ENCODE measurements around the gene ST6GALNAC3.
"Not testable (repeated sequence)": the region's sequence is repeated elsewhere in the genome, so short reads cannot be mapped to it uniquely, and the experiment has no call there.

Gene ST6GALNAC3

GRCh38 chr1:76075188-76075489 lies 593 bp downstream of the ST6GALNAC3 start:
- DNase-seq (ENCODE audit: low spot score), result no peak

- no peak for DNase-seq (ENCODE audit: low spot score)
These were observed 1.3 kb downstream of the ST6GALNAC3 start for GRCh38 chr1:76075877-76076276.

GRCh38 chr1:76079475-76080227 lies 5.1 kb downstream of the ST6GALNAC3 start:
- DNase-seq (ENCODE audit: low spot score), result no peak

- DNase-seq (ENCODE audit: low spot score), result no peak
These were observed 6.1 kb downstream of the ST6GALNAC3 start for GRCh38 chr1:76080552-76081079.

GRCh38 chr1:76082062-76082461 lies 7.5 kb downstream of the ST6GALNAC3 start:
- DNase-seq (ENCODE audit: low spot score), result no peak

- no peak for DNase-seq (ENCODE audit: low spot score)
These were observed 8.6 kb downstream of the ST6GALNAC3 start for GRCh38 chr1:76083189-76083588.

GRCh38 chr1:76084029-76084627 lies 9.6 kb downstream of the ST6GALNAC3 start:
- DNase-seq (ENCODE audit: low spot score), result no peak

GRCh38 chr1:76084685-76085084 lies 10.1 kb downstream of the ST6GALNAC3 start:
- no peak for DNase-seq (ENCODE audit: low spot score)

- no peak for DNase-seq (ENCODE audit: low spot score)
These were observed 11.6 kb downstream of the ST6GALNAC3 start for GRCh38 chr1:76086109-76086508.

GRCh38 chr1:76086597-76086996 lies 12.1 kb downstream of the ST6GALNAC3 start:
- no peak for DNase-seq (ENCODE audit: low spot score)

- DNase-seq (ENCODE audit: low spot score), result no peak
These were observed 16.0 kb downstream of the ST6GALNAC3 start for GRCh38 chr1:76090283-76091203.

- no peak for DNase-seq (ENCODE audit: low spot score)
These were observed 18.3 kb downstream of the ST6GALNAC3 start for GRCh38 chr1:76092812-76093211.

GRCh38 chr1:76093522-76094312 lies 19.2 kb downstream of the ST6GALNAC3 start:
- no peak for DNase-seq (ENCODE audit: low spot score)

GRCh38 chr1:76095802-76096201 lies 21.3 kb downstream of the ST6GALNAC3 start:
- DNase-seq (ENCODE audit: low spot score), result no peak

GRCh38 chr1:76097064-76097463 lies 22.5 kb downstream of the ST6GALNAC3 start:
- DNase-seq (ENCODE audit: low spot score), result not testable (repeated sequence)

- DNase-seq (ENCODE audit: low spot score), result no peak
These were observed 24.3 kb downstream of the ST6GALNAC3 start for GRCh38 chr1:76098845-76099244.

- DNase-seq (ENCODE audit: low spot score), result no peak
These were observed 27.0 kb downstream of the ST6GALNAC3 start for GRCh38 chr1:76101548-76101947.

GRCh38 chr1:76102046-76102445 lies 27.5 kb downstream of the ST6GALNAC3 start:
- DNase-seq (ENCODE audit: low spot score), result no peak

- DNase-seq (ENCODE audit: low spot score), result no peak
These were observed 28.5 kb downstream of the ST6GALNAC3 start for GRCh38 chr1:76103034-76103433.

GRCh38 chr1:76105372-76105771 lies 30.8 kb downstream of the ST6GALNAC3 start:
- DNase-seq (ENCODE audit: low spot score), result no peak

GRCh38 chr1:76106251-76106650 lies 31.7 kb downstream of the ST6GALNAC3 start:
- no peak for DNase-seq (ENCODE audit: low spot score)

GRCh38 chr1:76106719-76107235 lies 32.2 kb downstream of the ST6GALNAC3 start:
- DNase-seq (ENCODE audit: low spot score), result no peak
